HG02623 (cell line): ENCODE results near the gene FRA10AC1.

ENCODE experiments used
- ATAC-seq: cut with Tn5 transposase; IDR thresholded peaks from one replicate; pipeline ENCODE4 v1.9.1; 2021; ENCODE audit warnings: moderate library complexity; ENCODE audit not compliant: unreplicated experiment

FRA10AC1 gene, protein sequence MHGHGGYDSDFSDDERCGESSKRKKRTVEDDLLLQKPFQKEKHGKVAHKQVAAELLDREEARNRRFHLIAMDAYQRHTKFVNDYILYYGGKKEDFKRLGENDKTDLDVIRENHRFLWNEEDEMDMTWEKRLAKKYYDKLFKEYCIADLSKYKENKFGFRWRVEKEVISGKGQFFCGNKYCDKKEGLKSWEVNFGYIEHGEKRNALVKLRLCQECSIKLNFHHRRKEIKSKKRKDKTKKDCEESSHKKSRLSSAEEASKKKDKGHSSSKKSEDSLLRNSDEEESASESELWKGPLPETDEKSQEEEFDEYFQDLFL

GRCh38 chr10:93702210-93703001 is at the start of gene FRA10AC1:
Gene FRA10AC1, minus strand, starts transcription at chr10:93702592. Its CDS starts 2,486 bp downstream, at chr10:93700106.
- peak; percentile 81 for ATAC-seq

- no peak for ATAC-seq
Measured at GRCh38 chr10:93751832-93752231, 49.4 kb upstream of the FRA10AC1 start.

- ATAC-seq: no peak
Measured at GRCh38 chr10:93751124-93751523, 48.7 kb upstream of the FRA10AC1 start.

- no peak for ATAC-seq
Measured at GRCh38 chr10:93749218-93749799, 46.9 kb upstream of the FRA10AC1 start.

GRCh38 chr10:93746844-93747284 is 44.5 kb upstream of the FRA10AC1 start:
- no peak for ATAC-seq

- ATAC-seq: no peak
Measured at GRCh38 chr10:93745408-93746065, 43.1 kb upstream of the FRA10AC1 start.

- ATAC-seq: no peak
Measured at GRCh38 chr10:93742633-93743349, 40.4 kb upstream of the FRA10AC1 start.

- ATAC-seq: no peak
Measured at GRCh38 chr10:93741367-93741766, 39.0 kb upstream of the FRA10AC1 start.

DNA sequence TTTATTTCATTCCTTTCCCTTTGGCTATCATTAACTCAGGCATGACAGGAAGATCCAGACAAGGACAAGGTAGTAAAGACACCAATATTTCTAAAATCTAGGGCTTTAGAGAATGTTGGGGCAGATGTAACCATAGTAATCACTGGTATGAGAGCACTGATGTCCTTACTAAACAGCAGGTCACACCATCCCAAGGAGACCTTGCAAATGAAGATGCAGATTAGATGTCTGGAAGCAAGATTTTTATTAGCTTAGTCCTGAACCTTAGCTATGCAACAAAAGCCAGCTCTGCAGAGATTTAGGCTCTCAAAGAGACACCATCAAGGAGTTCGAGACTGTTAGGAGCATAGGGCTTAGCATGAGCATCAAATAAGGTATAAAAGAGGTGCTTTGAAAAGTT is 23.6 kb upstream of the FRA10AC1 start:
- ATAC-seq: no peak

DNA sequence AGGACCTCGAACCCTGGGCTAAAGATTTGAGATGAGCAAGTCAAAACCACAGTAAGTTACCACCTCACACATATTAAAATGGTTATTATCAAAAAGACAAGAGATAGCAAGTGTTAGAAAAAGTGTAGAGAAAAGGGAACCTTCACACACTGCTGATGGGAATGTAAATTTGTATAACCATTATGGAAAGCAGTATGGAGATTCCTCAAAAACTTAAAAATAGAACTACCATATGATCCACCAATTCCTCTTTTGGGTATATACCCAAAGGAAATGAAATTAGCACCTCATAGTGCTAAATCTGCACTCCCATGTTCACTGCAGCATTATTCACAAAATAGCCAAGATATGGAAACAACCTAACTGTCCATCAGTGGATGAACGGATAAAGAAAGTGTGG is 20.8 kb upstream of the FRA10AC1 start:
- no peak for ATAC-seq

GRCh38 chr10:93722550-93722949 is 20.2 kb upstream of the FRA10AC1 start:
- no peak for ATAC-seq

- ATAC-seq: no peak
Measured at GRCh38 chr10:93719901-93720300, 17.5 kb upstream of the FRA10AC1 start.

GRCh38 chr10:93718937-93719725 is 16.7 kb upstream of the FRA10AC1 start:
- peak; percentile 39 for ATAC-seq

DNA sequence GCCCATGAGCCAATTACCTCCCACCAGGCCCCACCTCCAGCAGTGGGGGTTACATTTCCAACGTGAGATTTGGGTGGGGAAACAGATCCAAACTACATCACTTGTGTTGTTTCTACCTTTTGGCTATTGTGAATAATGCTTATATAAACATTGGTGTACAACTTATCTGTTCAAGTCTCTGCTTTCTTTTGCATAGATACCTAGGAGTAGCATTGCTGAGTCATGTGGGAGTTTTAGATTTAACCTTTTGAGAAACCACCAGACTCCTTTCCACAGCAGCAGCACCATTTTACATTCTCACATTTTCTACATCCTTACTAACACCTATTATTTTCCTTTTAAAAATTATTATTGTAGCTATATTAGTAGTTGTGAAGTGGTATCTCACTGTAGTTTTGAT is 14.4 kb upstream of the FRA10AC1 start:
- no peak for ATAC-seq

- ATAC-seq: peak; percentile 88
Measured at GRCh38 chr10:93715345-93715744, 13.0 kb upstream of the FRA10AC1 start.

DNA sequence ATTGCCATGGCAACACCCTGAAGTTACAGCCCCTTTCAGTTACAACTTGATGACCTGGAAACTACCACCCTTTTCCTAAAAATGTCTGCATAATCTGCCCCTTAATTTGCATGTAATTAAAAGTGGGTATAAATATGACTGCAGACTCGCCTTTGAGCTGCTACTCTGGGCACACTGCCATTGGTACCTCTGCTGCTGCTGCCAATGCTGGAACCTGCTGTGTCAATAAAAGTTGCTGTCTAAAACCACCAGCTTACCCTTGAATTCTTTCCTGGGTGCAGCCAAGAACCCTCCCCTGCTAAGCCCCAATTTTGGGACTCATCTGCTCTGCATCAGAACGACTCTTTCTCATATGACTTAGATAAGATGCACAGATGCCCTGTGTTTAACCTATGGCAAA is 10.2 kb upstream of the FRA10AC1 start:
- ATAC-seq: no peak

GRCh38 chr10:93711891-93712290 is 9.5 kb upstream of the FRA10AC1 start:
- no peak for ATAC-seq

DNA sequence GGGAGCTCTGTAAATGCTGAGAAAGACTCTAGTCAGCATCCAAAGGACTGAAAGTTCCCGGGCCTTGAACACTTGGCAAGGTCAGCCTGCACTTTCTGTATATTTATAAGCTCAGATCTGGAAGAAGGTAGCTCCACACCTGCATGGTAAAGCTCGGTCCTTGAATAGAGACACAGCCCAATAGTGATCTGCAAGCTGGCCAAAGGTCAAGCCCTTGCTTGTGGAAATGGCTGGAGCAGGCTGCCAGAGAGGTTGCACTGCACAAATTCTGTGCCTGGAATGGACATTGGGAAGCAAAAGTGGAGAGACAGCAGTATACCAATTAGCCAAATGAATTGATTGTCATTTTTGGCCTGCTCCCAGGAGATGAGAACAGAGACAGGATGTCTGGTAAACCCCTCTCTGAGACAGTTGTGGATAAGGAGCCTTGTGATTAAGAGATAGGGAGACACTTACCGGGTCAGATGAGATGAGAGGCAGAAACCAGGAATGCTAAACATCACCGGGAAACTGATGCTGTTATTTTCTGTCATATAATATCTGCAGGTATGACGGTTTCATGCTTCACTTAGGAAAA is 8.0 kb upstream of the FRA10AC1 start:
- no peak for ATAC-seq

DNA sequence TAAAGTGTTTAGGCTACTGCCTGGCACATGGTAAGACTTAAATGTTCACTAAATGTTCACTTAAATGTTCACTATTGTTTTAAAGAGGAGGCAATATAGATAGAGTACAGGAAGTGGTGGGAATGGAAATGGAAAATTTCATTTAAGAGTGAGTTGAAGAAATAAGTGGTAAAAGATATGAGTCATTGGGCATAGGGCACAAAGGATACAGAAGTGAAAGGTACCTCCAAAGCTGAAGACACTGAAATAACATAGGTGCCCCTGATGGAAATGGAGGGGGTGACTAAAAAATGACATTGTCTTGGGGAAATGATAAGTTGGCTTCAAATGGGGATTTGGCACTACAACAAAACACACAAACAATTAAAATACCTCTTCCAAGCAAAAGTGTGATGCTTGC is 5.2 kb upstream of the FRA10AC1 start:
- no peak for ATAC-seq

GRCh38 chr10:93704451-93704850 is 2.1 kb upstream of the FRA10AC1 start:
- ATAC-seq: no peak
